DND-41 (cell line): Measurements from ENCODE around the gene PLEKHJ1.

Experiments used
- CTCF ChIP-seq: IDR thresholded peaks from 2 replicates; pipeline ENCODE4 v1.5.1; 2012; ENCODE audit warnings: borderline replicate concordance, low read length, moderate library complexity, mild to moderate bottlenecking; ENCODE audit not compliant: poor library complexity, severe bottlenecking; ENCODE audit errors: extremely low read depth
- EZH2 ChIP-seq: IDR thresholded peaks from 3 replicates; pipeline ENCODE4 v1.6.1; 2012; ENCODE audit warnings: borderline replicate concordance, low read depth, mild to moderate bottlenecking, moderate library complexity, low read length, inconsistent platforms; ENCODE audit not compliant: severe bottlenecking

- TF ChIP-seq CTCF (no peak), EZH2 (no peak)
These were observed 23.0 kb downstream of the PLEKHJ1 start for GRCh38 chr19:2212861-2213711.
